Sigmoid colon (tissue), 7 donors: ENCODE measurements around the gene RNF182. TPM values are rescaled to one million over a fixed set of nuclear protein-coding genes. Genes with fewer than 3 reads are reported as not detected.

Source experiments
- DNase-seq: peaks from one replicate; pipeline ENCODE4 v3.0.0-alpha.2; 2019
- H3K27ac ChIP-seq, 4 donors: fragments of 200-600 bp; sonication (generic); one replicate each; pipeline ENCODE4 v1.5.1; 2016 to 2019; ENCODE audit warnings: mild to moderate bottlenecking in 1 of 4
- H3K27me3 ChIP-seq, 3 donors: fragments of 200-600 bp; sonication (generic); one replicate each; pipeline ENCODE4 v1.5.1; 2019; ENCODE audit warnings: mild to moderate bottlenecking in 1 of 3
- H3K36me3 ChIP-seq, 4 donors: fragments of 200-600 bp; sonication (generic); one replicate each; pipeline ENCODE4 v1.5.1; 2016 to 2019
- H3K4me1 ChIP-seq, 4 donors: fragments of 200-600 bp; sonication (generic); one replicate each; pipeline ENCODE4 v1.5.1; 2017 to 2019
- H3K4me3 ChIP-seq, 4 donors: fragments of 200-600 bp; sonication (generic); one replicate each; pipeline ENCODE4 v1.5.1; 2017 to 2019; ENCODE audit warnings: mild to moderate bottlenecking in 2 of 4, moderate library complexity in 1 of 4
- H3K9me3 ChIP-seq, 4 donors: fragments of 200-600 bp in 3 of 4; sonication (generic) in 3 of 4; one replicate each; pipeline versions ENCODE4 v1.5.1 to v1.6.1; 2013 to 2019
- EP300 ChIP-seq, 4 donors: sonication (generic); formaldehyde crosslinking; IDR thresholded peaks; one replicate each; pipeline ENCODE4 v1.6.1; 2017; ENCODE audit warnings: antibody characterized with exemption in 4 of 4
- POLR2A ChIP-seq, 2 donors: fragments of 450-650 bp; IDR thresholded peaks; one replicate each; pipeline ENCODE4 v1.6.1; 2016; ENCODE audit warnings: antibody characterized with exemption in 2 of 2, mild to moderate bottlenecking in 2 of 2, moderate library complexity in 2 of 2
- POLR2AphosphoS5 ChIP-seq, 4 donors: sonication (generic); formaldehyde crosslinking; IDR thresholded peaks; one replicate each; pipeline ENCODE4 v1.6.1; 2017; ENCODE audit warnings: antibody characterized with exemption in 4 of 4
- WGBS, 2 donors: extraction: QIAGEN DNeasy Blood & Tissue Kit; methylation state at CpG; one replicate each; pipeline ENCODE4 v1.1.7; 2013; 5-methylcytosine and 5-hydroxymethylcytosine counted together
- intact Hi-C: fragments of 100-400 bp; cut with DNase I; formaldehyde crosslinking; loops from one replicate; pipeline ENCODE4 v1.15.1; 2023
- polyA plus RNA-seq, 3 donors: library from polyadenylated mRNA; stranded (reverse); fragments of 200-250 nt; gene quantifications; one replicate each; pipeline ENCODE4 v1.2.3, GENCODE V29; 2013
- total RNA-seq, 4 donors: library from RNA; depleted of rRNA; stranded (reverse); fragments of >200 nt; gene quantifications; one replicate each; pipeline ENCODE4 v1.1.0, GENCODE V29; 2016
- TF ChIP-seq, protein P1 (sequence below), 4 experiments: fragments of 450-650 bp in 3 of 4; fragments of 200-600 bp in 1 of 4; IDR thresholded peaks; one replicate each; pipeline ENCODE4 v1.5.1; 2016 to 2019; ENCODE audit warnings: antibody characterized with exemption in 4 of 4, mild to moderate bottlenecking in 3 of 4, moderate library complexity in 2 of 4
- donor health status: healthy with polysubstance abuse.
- donor health status: Bipolar disorder and iron deficiency.
- donor health status: healthy.

Gene RNF182
- total and polyA plus RNA-seq, 7 donors: 0.06 to 0.71 (median 0.28) TPM; not detected in 2

DNA sequence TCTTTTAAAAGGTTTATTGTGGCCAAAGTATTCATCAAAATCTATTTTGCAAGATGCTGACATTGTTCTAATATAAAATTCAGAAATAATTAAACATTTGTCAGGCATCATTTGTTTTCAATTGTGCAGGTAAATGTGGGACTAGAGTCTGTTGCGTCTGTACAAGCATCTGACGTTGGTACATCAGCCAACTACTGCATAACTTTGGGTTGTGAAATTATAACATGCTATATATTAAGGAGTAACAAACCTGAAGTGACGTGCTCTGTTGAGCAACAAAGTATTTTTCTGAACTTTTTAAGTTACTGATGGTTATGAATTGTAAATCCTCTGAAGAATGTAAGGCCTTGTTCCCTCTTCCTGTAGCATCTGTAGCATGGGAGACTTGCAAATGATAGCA is 66.0 kb downstream of the RNF182 start:
- 76 to 78% methylated on average over 3 of the region's 3 CpGs for WGBS, 2 donors
- Histone ChIP-seq H3K9me3 (no peaks in the 10 kb centered on the region), H3K27me3 (peaks cover 0 to 14% (median 4%) of the 10 kb centered on the region in 3 donors), H3K27ac (no peak overlapping the region), H3K36me3 (no peaks in the 10 kb centered on the region), H3K4me1 (no peaks in the 10 kb centered on the region), H3K4me3 (no peak overlapping the region)
- DNase-seq: no peak
- TF ChIP-seq, protein P1, sequence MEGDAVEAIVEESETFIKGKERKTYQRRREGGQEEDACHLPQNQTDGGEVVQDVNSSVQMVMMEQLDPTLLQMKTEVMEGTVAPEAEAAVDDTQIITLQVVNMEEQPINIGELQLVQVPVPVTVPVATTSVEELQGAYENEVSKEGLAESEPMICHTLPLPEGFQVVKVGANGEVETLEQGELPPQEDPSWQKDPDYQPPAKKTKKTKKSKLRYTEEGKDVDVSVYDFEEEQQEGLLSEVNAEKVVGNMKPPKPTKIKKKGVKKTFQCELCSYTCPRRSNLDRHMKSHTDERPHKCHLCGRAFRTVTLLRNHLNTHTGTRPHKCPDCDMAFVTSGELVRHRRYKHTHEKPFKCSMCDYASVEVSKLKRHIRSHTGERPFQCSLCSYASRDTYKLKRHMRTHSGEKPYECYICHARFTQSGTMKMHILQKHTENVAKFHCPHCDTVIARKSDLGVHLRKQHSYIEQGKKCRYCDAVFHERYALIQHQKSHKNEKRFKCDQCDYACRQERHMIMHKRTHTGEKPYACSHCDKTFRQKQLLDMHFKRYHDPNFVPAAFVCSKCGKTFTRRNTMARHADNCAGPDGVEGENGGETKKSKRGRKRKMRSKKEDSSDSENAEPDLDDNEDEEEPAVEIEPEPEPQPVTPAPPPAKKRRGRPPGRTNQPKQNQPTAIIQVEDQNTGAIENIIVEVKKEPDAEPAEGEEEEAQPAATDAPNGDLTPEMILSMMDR (IDR thresholded peaks at IDR 0.05): no peak
- no peak for TF ChIP-seq POLR2AphosphoS5 (IDR thresholded peaks at IDR 0.05)
- intact Hi-C loops: no loop called here

DNA sequence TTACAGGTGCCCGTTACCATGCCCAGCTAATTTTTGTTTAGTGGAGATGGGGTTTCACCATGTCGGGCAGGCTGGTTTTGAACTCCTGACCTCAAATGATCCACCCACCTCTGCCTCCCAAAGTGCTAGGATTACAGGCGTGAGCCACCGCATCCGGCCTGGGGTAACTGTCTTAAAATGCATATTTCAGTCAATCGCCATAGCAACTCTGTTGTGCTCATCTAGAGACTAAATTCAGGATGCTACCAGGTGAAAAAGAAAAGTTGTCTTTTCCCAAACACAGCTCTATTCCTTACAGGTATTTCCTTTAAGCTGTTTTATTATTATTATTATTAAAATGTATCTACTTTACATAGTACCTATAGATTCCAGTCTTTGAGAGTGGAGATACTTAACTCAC is 66.6 kb downstream of the RNF182 start:
- no peak for DNase-seq
- no peak overlapping the region for H3K27ac ChIP-seq
- peaks cover 0 to 13% (median 4%) of the 10 kb centered on the region in 3 donors for H3K27me3 ChIP-seq
- H3K4me3 ChIP-seq: no peak overlapping the region
- H3K9me3 ChIP-seq: no peaks in the 10 kb centered on the region
- intact Hi-C loops: no loop called here
- H3K36me3 ChIP-seq: no peaks in the 10 kb centered on the region
- TF ChIP-seq, protein P1 (IDR thresholded peaks at IDR 0.05): no peak
- TF ChIP-seq POLR2AphosphoS5 (IDR thresholded peaks at IDR 0.05) (no peak), POLR2A (IDR thresholded peaks at IDR 0.05) (no peak), EP300 (IDR thresholded peaks at IDR 0.05) (no peak)
- WGBS, 2 donors: 92% methylated on average over 6 of the region's 6 CpGs
- H3K4me1 ChIP-seq: no peaks in the 10 kb centered on the region

DNA sequence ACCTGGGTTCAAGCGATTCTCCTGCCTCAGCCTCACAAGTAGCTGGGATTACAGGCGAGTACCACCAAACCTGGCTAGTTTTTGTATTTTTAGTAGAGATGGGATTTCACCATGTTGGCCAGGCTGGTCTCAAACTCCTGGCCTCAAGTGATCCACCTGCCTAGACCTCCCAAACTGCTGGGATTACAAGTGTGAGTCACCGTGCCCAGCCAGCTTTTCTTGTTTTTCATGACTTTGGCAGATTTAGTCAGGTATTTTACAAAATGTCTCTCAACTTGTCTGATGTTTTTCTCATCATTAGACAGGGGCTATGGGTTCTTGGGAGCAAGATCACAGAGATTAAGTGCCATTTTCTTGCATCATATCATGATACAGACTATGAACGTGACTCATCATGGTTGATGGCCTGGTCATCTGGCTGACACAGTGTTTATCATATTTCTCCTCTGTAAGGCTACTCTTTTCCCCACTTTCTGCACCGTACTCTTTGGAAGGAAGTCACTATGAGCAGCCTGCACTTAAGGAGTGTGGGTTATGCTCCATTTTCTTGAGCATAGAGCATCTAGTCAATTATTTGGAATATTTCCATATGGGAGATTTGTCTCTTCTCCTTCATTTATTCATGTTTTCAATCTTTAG is 67.8 kb downstream of the RNF182 start:
- WGBS, 2 donors: 82 to 90% methylated on average over 5 of the region's 5 CpGs
- no peak for DNase-seq
- intact Hi-C loops: loop anchor here (1.0 kb wide), 1 partner anchor 13 kb away; no protein-coding TSS in a partner anchor
- H3K4me3 ChIP-seq: no peak overlapping the region
- no peaks in the 10 kb centered on the region for H3K36me3 ChIP-seq
- no peaks in the 10 kb centered on the region for H3K4me1 ChIP-seq
- no peak overlapping the region for H3K27ac ChIP-seq
- H3K27me3 ChIP-seq: peaks cover 0 to 13% (median 4%) of the 10 kb centered on the region in 3 donors
- TF ChIP-seq, protein P1 (IDR thresholded peaks at IDR 0.05): no peak
- TF ChIP-seq EP300 (IDR thresholded peaks at IDR 0.05): no peak
- H3K9me3 ChIP-seq: no peaks in the 10 kb centered on the region

DNA sequence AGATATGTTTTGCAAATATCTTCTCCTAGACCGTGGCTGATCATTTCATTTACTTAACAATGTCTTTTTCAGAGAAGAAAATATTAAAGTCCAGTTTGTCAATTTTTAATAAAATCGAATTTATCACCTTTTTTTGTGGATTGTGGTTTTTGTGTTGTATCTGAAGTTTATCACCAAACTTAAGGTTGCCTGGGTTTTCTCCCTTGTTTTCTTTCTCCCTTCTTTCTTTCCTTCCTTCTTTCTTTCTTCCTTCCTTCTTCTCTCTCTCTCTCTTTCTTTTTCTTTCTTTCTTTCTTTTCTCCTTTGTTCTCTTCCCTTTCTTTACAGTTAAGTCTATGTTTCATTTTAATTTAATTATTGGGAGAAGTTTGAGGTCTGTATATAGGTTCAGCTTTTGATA is 68.7 kb downstream of the RNF182 start:
- no peak overlapping the region for H3K27ac ChIP-seq
- intact Hi-C loops: no loop called here
- 42 to 68% methylated on average over 2 of the region's 2 CpGs for WGBS, 2 donors
- TF ChIP-seq EP300 (IDR thresholded peaks at IDR 0.05): no peak
- no peak for TF ChIP-seq POLR2AphosphoS5 (IDR thresholded peaks at IDR 0.05)
- TF ChIP-seq, protein P1 (IDR thresholded peaks at IDR 0.05): no peak
- no peak for TF ChIP-seq POLR2A (IDR thresholded peaks at IDR 0.05)
- H3K27me3 ChIP-seq: peaks cover 0 to 11% (median 4%) of the 10 kb centered on the region in 3 donors
- no peaks in the 10 kb centered on the region for H3K36me3 ChIP-seq
- no peaks in the 10 kb centered on the region for H3K9me3 ChIP-seq
- DNase-seq: no peak
- no peak overlapping the region for H3K4me3 ChIP-seq
- H3K4me1 ChIP-seq: no peaks in the 10 kb centered on the region

DNA sequence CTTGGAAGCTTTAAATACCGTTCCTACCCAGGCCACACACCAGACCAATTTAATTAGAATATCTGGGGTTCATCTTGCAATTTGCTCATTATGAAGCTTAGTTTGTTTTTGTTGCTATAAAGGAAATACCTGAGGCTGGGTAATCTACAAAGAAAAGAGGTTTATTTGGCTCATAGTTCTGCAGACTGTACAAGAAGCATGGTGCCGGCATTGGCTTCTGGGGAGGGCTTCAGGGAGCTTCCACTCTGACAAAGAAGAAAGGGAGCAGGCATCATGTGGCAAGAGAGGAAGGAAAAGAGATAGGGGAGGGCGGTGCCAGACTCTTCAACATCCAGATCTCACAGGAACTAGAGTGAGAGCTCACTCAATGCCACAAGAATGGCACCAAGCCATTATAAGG is 73.6 kb downstream of the RNF182 start:
- no peak for DNase-seq
- Histone ChIP-seq H3K4me3 (no peak overlapping the region), H3K4me1 (no peaks in the 10 kb centered on the region), H3K36me3 (no peaks in the 10 kb centered on the region), H3K27me3 (no peaks in the 10 kb centered on the region), H3K9me3 (no peaks in the 10 kb centered on the region), H3K27ac (no peak overlapping the region)
- intact Hi-C loops: no loop called here
- 82 to 88% methylated on average over 3 of the region's 3 CpGs for WGBS, 2 donors
- TF ChIP-seq, protein P1 (IDR thresholded peaks at IDR 0.05): no peak
- TF ChIP-seq EP300 (IDR thresholded peaks at IDR 0.05) (no peak), POLR2AphosphoS5 (IDR thresholded peaks at IDR 0.05) (no peak), POLR2A (IDR thresholded peaks at IDR 0.05) (no peak)
